ENCODE measurements around the gene C20orf204. TPM values are rescaled to one million over a fixed set of nuclear protein-coding genes. Genes with fewer than 3 reads are reported as not detected.
A peak's percentile ranks its signal among the peaks of the same experiment; 100 is the strongest.

The C20orf204 gene
- total and polyA plus RNA-seq, 10 of the 15 experiments (the other 5 are each of a cell fraction or from before 2014, with no cell fraction given) = 0.24 to 56.0 (median 12.4) TPM

DNA sequence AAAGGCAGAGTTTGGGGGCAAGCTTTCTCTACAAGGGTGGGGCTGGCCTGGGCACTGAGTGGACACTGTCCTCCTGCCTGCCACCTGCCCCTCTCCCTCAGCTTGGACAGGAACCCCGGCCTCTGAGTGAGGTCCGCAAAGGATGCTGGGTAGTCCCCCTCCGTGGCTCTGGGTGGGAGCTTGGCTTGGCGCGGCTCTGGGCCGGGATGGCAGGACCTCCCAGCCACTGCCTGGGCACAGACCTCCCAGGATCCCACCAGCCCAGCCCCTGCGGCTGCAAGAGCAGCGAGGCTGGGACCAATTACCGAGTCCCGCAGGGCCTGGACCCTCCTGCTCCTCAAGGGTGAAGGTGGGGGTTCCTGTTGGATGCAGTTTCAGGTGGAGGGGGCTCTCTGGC lies 16.3 kb downstream of the C20orf204 start:
- Histone ChIP-seq H3K9me3 (replicated peaks; ENCODE audit: control insufficient read depth, insufficient read depth, low read length) (no peaks in the 10 kb centered on the region), H3K9ac (ENCODE audit: control insufficient read depth, insufficient read depth, low read length) (no peak overlapping the region), H3K4me3 (no peak overlapping the region), H2AFZ (ENCODE audit: control insufficient read depth, low read depth, low read length) (no peak overlapping the region), H3K27ac (ENCODE audit: control insufficient read depth, insufficient read depth) (no peak overlapping the region), H3K79me2 (ENCODE audit: control insufficient read depth, insufficient read depth, low read length) (no peaks in the 10 kb centered on the region), H4K20me1 (ENCODE audit: control insufficient read depth, insufficient read depth) (no peaks in the 10 kb centered on the region), H3K36me3 (ENCODE audit: control insufficient read depth in 2 of 2, insufficient read depth in 2 of 2, low read length in 1 of 2) (no peaks in the 10 kb centered on the region), H3K4me1 (ENCODE audit: control insufficient read depth, insufficient read depth, low read length) (peaks cover 34% of the 10 kb centered on the region), H3K27me3 (replicated peaks in 1 of 2; ENCODE audit: control insufficient read depth in 2 of 2, insufficient read depth in 2 of 2, low read length in 1 of 2) (peaks cover 4 to 8% of the 10 kb centered on the region in 2 experiments; a peak in 3 of 4 replicates), H3K4me2 (ENCODE audit: control insufficient read depth, insufficient read depth) (no peak overlapping the region)
- RAD21 ChIA-PET (ENCODE audit: unreplicated experiment) = interaction anchor here (7.1 kb wide), 1 partner anchor 12 kb away, joined by 78 read pairs; no protein-coding TSS in a partner anchor
- POLR2A ChIA-PET = interaction anchor here (0.6 kb wide), 1 partner anchor 10 kb away, joined by 3 read pairs; no protein-coding TSS in a partner anchor
- ATAC-seq = no peak
- no peak for DNase-seq (ENCODE audit: low read depth, low spot score)
- WGBS (ENCODE audit: insufficient coverage, insufficient replicate concordance, low lambda C conversion rate, missing lambda C conversion rate) = 35% methylated on average over 10 of the region's 10 CpGs
- SMC1A ChIA-PET (ENCODE audit: uncharacterized antibody, unreplicated experiment) = interaction anchor here (1.1 kb wide), 1 partner anchor 12 kb away, joined by 3 read pairs; no protein-coding TSS in a partner anchor
- intact Hi-C loops (cut with micrococcal nuclease; ENCODE audit: unreplicated experiment) = loop anchor here (10.0 kb wide), 1 partner anchor 188 kb away; the partner anchor contains the start of genes ABHD16B and TPD52L2
- BruUV-seq (replicated peaks) = no TSS peak
- CTCF ChIA-PET = interaction anchor here (1.0 to 9.2 kb wide), 3 partner anchors 12 to 69 kb away, joined by 4 to 108 read pairs (median 10); no protein-coding TSS in a partner anchor
- in situ Hi-C loops (cut with MboI) = no loop called here
- no peak for TF ChIP-seq EED (IDR thresholded peaks at IDR 0.05; ENCODE audit: low read depth)
- no peak for TF ChIP-seq RUNX3 (IDR thresholded peaks at IDR 0.05; ENCODE audit: low read length)
- TF ChIP-seq PAX5 (IDR thresholded peaks at IDR 0.05; ENCODE audit: borderline replicate concordance, low read depth, low read length) = no peak
- TF ChIP-seq SUZ12 (IDR thresholded peaks at IDR 0.05; ENCODE audit: unreplicated experiment) = no peak
- no peak for FAIRE-seq

DNA sequence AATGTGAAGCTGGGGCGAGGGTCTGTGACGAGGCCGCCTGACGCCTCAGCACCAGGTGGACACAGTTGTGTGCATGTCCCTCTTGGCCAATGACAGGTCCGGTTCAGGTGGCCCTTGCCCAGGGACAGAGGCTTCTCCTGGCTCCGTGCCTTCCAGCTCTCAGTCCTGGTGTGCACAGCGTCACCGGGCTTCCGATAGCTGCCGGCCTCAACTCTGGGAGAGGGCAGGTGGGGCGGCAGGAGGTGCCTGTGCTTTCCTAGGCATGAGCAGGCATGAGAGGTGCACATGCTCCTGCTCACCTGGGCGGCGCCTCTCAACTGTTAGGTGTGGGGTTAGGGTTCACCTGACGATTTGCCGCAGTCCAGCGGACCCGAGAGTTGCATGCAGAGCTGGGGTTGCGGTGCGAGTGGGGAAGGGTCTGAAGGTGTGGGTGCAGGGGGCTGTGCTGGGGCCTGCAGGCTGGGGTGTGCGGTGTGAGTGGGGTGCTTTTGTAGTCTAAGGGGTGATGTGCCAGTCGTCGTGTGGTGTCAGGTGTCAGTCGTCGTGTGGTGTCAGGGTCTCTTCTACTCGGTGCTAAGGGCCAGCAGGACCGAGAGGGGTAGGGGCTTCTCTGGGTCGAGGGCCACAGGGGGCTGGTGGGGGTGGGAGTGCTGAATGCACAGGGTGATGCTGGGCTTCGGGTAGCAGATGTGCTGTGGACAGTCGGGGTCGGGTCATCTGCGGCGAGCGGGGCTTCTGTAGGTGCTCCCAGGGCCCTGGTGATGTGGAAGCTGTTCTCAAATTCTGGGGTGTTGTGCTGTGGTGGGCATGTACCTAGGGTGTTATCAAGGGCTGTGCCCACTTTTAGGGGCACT lies 17.2 kb downstream of the C20orf204 start:
- Histone ChIP-seq H3K4me3 (no peak overlapping the region), H3K4me1 (ENCODE audit: control insufficient read depth, insufficient read depth, low read length) (peaks cover 43% of the 10 kb centered on the region), H3K9me3 (replicated peaks; ENCODE audit: control insufficient read depth, insufficient read depth, low read length) (no peaks in the 10 kb centered on the region), H3K79me2 (ENCODE audit: control insufficient read depth, insufficient read depth, low read length) (no peaks in the 10 kb centered on the region; the same call in none of the 2 replicates), H3K4me2 (ENCODE audit: control insufficient read depth, insufficient read depth) (no peak overlapping the region), H3K36me3 (ENCODE audit: control insufficient read depth in 2 of 2, insufficient read depth in 2 of 2, low read length in 1 of 2) (no peaks in the 10 kb centered on the region), H4K20me1 (ENCODE audit: control insufficient read depth, insufficient read depth) (no peaks in the 10 kb centered on the region), H3K27ac (ENCODE audit: control insufficient read depth, insufficient read depth) (no peak overlapping the region), H3K27me3 (replicated peaks in 1 of 2; ENCODE audit: control insufficient read depth in 2 of 2, insufficient read depth in 2 of 2, low read length in 1 of 2) (peaks cover 4 to 8% of the 10 kb centered on the region in 2 experiments; a peak in 3 of 4 replicates), H3K9ac (ENCODE audit: control insufficient read depth, insufficient read depth, low read length) (no peak overlapping the region), H2AFZ (ENCODE audit: control insufficient read depth, low read depth, low read length) (no peak overlapping the region)
- RAD21 ChIA-PET (ENCODE audit: unreplicated experiment) = interaction anchor here (1.3 to 7.1 kb wide), 4 partner anchors 9 to 76 kb away, joined by 3 to 78 read pairs (median 6); no protein-coding TSS in a partner anchor
- ATAC-seq = no peak
- intact Hi-C loops (cut with micrococcal nuclease; ENCODE audit: unreplicated experiment) = loop anchor here (10.0 kb wide), 1 partner anchor 188 kb away; the partner anchor contains the start of genes ABHD16B and TPD52L2
- CTCF ChIA-PET = interaction anchor here (1.0 to 9.2 kb wide), 5 partner anchors 12 to 267 kb away, joined by 3 to 108 read pairs (median 10); partner anchors contain the start of genes PRPF6 and SAMD10
- TF ChIP-seq RUNX3 (IDR thresholded peaks at IDR 0.05; ENCODE audit: low read length) = no peak
- no peak for TF ChIP-seq NFXL1 (IDR thresholded peaks at IDR 0.05; ENCODE audit: borderline replicate concordance)
- no peak for TF ChIP-seq TAF1 (IDR thresholded peaks at IDR 0.05; ENCODE audit: borderline replicate concordance, low read depth, low read length)
- TF ChIP-seq RCOR1 (conservative IDR thresholded peaks at IDR 0.05; ENCODE audit: low read depth, low read length) = no peak
- TF ChIP-seq TBL1XR1 (IDR thresholded peaks at IDR 0.05; ENCODE audit: low read depth, low read length) = no peak
- TF ChIP-seq, protein P1, sequence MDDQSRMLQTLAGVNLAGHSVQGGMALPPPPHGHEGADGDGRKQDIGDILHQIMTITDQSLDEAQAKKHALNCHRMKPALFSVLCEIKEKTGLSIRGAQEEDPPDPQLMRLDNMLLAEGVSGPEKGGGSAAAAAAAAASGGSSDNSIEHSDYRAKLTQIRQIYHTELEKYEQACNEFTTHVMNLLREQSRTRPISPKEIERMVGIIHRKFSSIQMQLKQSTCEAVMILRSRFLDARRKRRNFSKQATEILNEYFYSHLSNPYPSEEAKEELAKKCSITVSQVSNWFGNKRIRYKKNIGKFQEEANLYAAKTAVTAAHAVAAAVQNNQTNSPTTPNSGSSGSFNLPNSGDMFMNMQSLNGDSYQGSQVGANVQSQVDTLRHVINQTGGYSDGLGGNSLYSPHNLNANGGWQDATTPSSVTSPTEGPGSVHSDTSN (IDR thresholded peaks at IDR 0.05; ENCODE audit: insufficient replicate concordance, low read depth, low read length) = no peak
- TF ChIP-seq, protein P2, sequence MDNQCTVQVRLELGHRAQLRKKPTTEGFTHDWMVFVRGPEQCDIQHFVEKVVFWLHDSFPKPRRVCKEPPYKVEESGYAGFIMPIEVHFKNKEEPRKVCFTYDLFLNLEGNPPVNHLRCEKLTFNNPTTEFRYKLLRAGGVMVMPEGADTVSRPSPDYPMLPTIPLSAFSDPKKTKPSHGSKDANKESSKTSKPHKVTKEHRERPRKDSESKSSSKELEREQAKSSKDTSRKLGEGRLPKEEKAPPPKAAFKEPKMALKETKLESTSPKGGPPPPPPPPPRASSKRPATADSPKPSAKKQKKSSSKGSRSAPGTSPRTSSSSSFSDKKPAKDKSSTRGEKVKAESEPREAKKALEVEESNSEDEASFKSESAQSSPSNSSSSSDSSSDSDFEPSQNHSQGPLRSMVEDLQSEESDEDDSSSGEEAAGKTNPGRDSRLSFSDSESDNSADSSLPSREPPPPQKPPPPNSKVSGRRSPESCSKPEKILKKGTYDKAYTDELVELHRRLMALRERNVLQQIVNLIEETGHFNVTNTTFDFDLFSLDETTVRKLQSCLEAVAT (IDR thresholded peaks at IDR 0.05) = peak; percentile 72
- no peak for DNase-seq (ENCODE audit: low read depth, low spot score)
- no peak for FAIRE-seq
- POLR2A ChIA-PET = interaction anchor here (0.7 to 2.0 kb wide), 3 partner anchors 9 to 15 kb away, joined by 4 to 6 read pairs (median 5); no protein-coding TSS in a partner anchor
- SMC1A ChIA-PET (ENCODE audit: uncharacterized antibody, unreplicated experiment) = interaction anchor here (1.1 to 1.8 kb wide), 4 partner anchors 9 to 73 kb away, joined by 3 to 9 read pairs (median 4); partner anchors contain the start of genes PRPF6 and TCEA2
- no TSS peak for BruUV-seq (replicated peaks)
- in situ Hi-C loops (cut with MboI) = no loop called here
- WGBS (ENCODE audit: insufficient coverage, insufficient replicate concordance, low lambda C conversion rate, missing lambda C conversion rate) = 72% methylated on average over 26 of the region's 33 CpGs

Data from GM12878 (cell line).